OCI-LY1 (cell line): ENCODE results near the gene NRCAM.

Experiments
- H2AFZ ChIP-seq: fragments of 200-600 bp; sonication (generic), shearing (Covaris generic); 2 replicates; pipeline ENCODE4 v1.6.0; 2014; ENCODE audit warnings: antibody characterized with exemption, mild to moderate bottlenecking, low read length
- H3F3A ChIP-seq: fragments of 200-600 bp; sonication (generic), shearing (Covaris generic); 2 replicates; pipeline ENCODE4 v1.6.0; 2014; ENCODE audit warnings: mild to moderate bottlenecking, antibody characterized with exemption, low read length, moderate library complexity; ENCODE audit not compliant: insufficient read depth
- H3K27ac ChIP-seq: fragments of 200-600 bp; sonication (generic); 2 replicates; pipeline ENCODE4 v1.5.1; 2014; ENCODE audit warnings: low read length, mixed run types, mild to moderate bottlenecking, low read depth; ENCODE audit not compliant: poor library complexity, severe bottlenecking
- H3K27me3 ChIP-seq: fragments of 200-600 bp; sonication (generic); 2 replicates; pipeline ENCODE4 v1.6.0; 2014; ENCODE audit warnings: antibody characterized with exemption, mild to moderate bottlenecking, low read length, moderate library complexity; ENCODE audit not compliant: insufficient read depth
- H3K36me3 ChIP-seq: fragments of 200-600 bp; sonication (generic); 2 replicates; pipeline ENCODE4 v1.6.1; 2014; ENCODE audit warnings: mild to moderate bottlenecking, antibody characterized with exemption, low read length, moderate library complexity, mixed read lengths; ENCODE audit not compliant: insufficient read depth
- H3K4me1 ChIP-seq: fragments of 200-600 bp; sonication (generic); 2 replicates; pipeline ENCODE4 v1.5.1; 2014; ENCODE audit warnings: mild to moderate bottlenecking, low read length, moderate library complexity; ENCODE audit not compliant: insufficient read depth, severe bottlenecking
- H3K4me2 ChIP-seq: fragments of 200-600 bp; sonication (generic), shearing (Covaris generic); 2 replicates; pipeline ENCODE4 v1.6.1; 2014; ENCODE audit warnings: low read length
- H3K4me3 ChIP-seq: fragments of 200-600 bp; sonication (generic); 2 replicates; pipeline ENCODE4 v1.5.1; 2014; ENCODE audit warnings: low read length, low read depth, mild to moderate bottlenecking, mixed read lengths; ENCODE audit not compliant: poor library complexity, severe bottlenecking
- H3K79me2 ChIP-seq: fragments of 200-600 bp; shearing (Covaris generic); 2 replicates; pipeline ENCODE4 v1.6.1; 2016; ENCODE audit warnings: mixed run types, low read length, mixed read lengths; ENCODE audit not compliant: insufficient read depth
- H3K9ac ChIP-seq: fragments of 200-600 bp; sonication (generic), shearing (Covaris generic); 2 replicates; pipeline ENCODE4 v1.6.1; 2014; ENCODE audit warnings: mild to moderate bottlenecking, low read length, mixed read lengths
- H3K9me2 ChIP-seq: fragments of 200-600 bp; sonication (generic), shearing (Covaris generic); 2 replicates; pipeline ENCODE4 v1.6.1; 2014; ENCODE audit warnings: low read depth, mild to moderate bottlenecking, low read length, mixed read lengths
- H3K9me3 ChIP-seq: fragments of 200-600 bp; shearing (Covaris generic); 2 replicates; pipeline ENCODE4 v1.6.1; 2014; ENCODE audit warnings: low read length, mixed read lengths
- H4K20me1 ChIP-seq: fragments of 200-600 bp; sonication (generic), shearing (Covaris generic); 2 replicates; pipeline ENCODE4 v1.6.0; 2016; ENCODE audit warnings: mild to moderate bottlenecking, low read length; ENCODE audit not compliant: insufficient read depth
- CTCF ChIP-seq: fragments of 200-600 bp; sonication (generic), shearing (Covaris generic); IDR thresholded peaks from 2 replicates; pipeline ENCODE4 v1.5.1; 2017; ENCODE audit warnings: mild to moderate bottlenecking, antibody characterized with exemption, low read length, moderate library complexity, mixed read lengths
- EZH2 ChIP-seq: fragments of 200-600 bp; sonication (generic), shearing (Covaris generic); IDR thresholded peaks from 2 replicates; pipeline ENCODE4 v1.8.0; 2017; ENCODE audit warnings: borderline replicate concordance, mixed run types, mild to moderate bottlenecking, antibody characterized with exemption, low read length, moderate library complexity, mixed read lengths

The NRCAM gene

GRCh38 chr7:108181073-108181985, 274.9 kb downstream of the NRCAM start:
- Histone ChIP-seq H3K79me2 (no peaks in the 10 kb centered on the region), H3K4me2 (no peak overlapping the region), H3K4me1 (no peaks in the 10 kb centered on the region), H3K9ac (no peak overlapping the region), H3K9me3 (no peaks in the 10 kb centered on the region), H3K27ac (no peak overlapping the region), H3K4me3 (no peak overlapping the region), H3K27me3 (no peaks in the 10 kb centered on the region), H3K9me2 (no peaks in the 10 kb centered on the region), H3F3A (no peaks in the 10 kb centered on the region), H2AFZ (no peak overlapping the region), H4K20me1 (no peaks in the 10 kb centered on the region), H3K36me3 (no peaks in the 10 kb centered on the region)
- TF ChIP-seq CTCF (peak; percentile 86), EZH2 (no peak)

GRCh38 chr7:108178398-108178797, 277.8 kb downstream of the NRCAM start:
- Histone ChIP-seq H3K9me2 (no peaks in the 10 kb centered on the region), H3K9me3 (no peaks in the 10 kb centered on the region), H3K4me1 (no peaks in the 10 kb centered on the region), H3K9ac (no peak overlapping the region), H3K4me3 (no peak overlapping the region), H3F3A (no peaks in the 10 kb centered on the region), H3K36me3 (no peaks in the 10 kb centered on the region), H3K27me3 (no peaks in the 10 kb centered on the region), H3K27ac (no peak overlapping the region), H2AFZ (no peak overlapping the region), H3K79me2 (no peaks in the 10 kb centered on the region), H4K20me1 (no peaks in the 10 kb centered on the region), H3K4me2 (no peak overlapping the region)
- no peak for TF ChIP-seq EZH2
- no peak for TF ChIP-seq CTCF

GRCh38 chr7:108171164-108171563, 285.1 kb downstream of the NRCAM start:
- Histone ChIP-seq H3K36me3 (no peaks in the 10 kb centered on the region), H3K27me3 (no peaks in the 10 kb centered on the region), H3K79me2 (no peaks in the 10 kb centered on the region), H3K4me1 (no peaks in the 10 kb centered on the region), H3K4me2 (no peak overlapping the region), H3F3A (no peaks in the 10 kb centered on the region), H3K9me3 (no peaks in the 10 kb centered on the region), H2AFZ (no peak overlapping the region), H4K20me1 (no peaks in the 10 kb centered on the region), H3K9me2 (no peaks in the 10 kb centered on the region), H3K27ac (no peak overlapping the region), H3K9ac (no peak overlapping the region), H3K4me3 (no peak overlapping the region)
- TF ChIP-seq EZH2 (no peak), CTCF (no peak)
